ENCODE data around the gene AMD1. TPM values are rescaled to one million over a fixed set of nuclear protein-coding genes. Genes with fewer than 3 reads are reported as not detected.

The AMD1 gene
- total and polyA plus RNA-seq, 10 of the 15 experiments (the other 5 are each of a cell fraction or from before 2014, with no cell fraction given) = 58.2 to 116 (median 79.3) TPM

DNA sequence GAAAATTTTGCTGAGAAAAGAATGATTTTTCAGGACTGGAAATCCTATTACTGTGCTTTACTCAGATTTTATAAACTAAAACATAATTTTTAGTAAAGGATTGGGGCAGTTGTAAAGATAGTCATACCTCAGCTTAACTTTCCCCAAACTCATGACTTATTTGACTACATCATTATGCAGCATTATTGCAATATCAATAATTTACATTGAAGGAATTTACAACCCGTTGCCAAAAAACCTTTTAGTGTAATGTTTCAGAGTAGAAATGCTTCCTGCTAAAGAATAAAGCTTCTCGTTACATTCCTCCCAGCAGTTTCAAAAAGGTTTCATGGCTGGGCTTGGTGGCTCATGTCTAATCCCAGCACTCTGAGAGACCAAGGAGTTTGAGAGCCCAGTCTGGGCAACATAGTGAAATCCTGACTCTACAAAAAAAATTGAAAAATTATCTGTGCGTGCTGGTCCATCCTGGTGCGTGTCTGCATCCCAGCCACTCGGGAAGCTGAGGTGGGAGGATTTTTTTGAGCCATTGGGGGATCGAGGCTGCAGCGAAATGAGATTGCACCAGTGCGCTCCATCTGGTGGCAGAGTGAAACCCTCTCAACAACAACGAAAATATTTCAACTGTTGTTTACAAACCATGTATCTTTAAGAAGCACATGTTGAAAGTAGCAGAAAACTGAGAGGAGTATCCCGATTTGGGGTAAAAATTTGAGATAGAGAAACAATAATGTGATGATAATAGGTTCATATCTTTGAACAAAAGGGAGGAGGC lies 4.4 kb downstream of the AMD1 start (continued):
- TF ChIP-seq, protein P1, sequence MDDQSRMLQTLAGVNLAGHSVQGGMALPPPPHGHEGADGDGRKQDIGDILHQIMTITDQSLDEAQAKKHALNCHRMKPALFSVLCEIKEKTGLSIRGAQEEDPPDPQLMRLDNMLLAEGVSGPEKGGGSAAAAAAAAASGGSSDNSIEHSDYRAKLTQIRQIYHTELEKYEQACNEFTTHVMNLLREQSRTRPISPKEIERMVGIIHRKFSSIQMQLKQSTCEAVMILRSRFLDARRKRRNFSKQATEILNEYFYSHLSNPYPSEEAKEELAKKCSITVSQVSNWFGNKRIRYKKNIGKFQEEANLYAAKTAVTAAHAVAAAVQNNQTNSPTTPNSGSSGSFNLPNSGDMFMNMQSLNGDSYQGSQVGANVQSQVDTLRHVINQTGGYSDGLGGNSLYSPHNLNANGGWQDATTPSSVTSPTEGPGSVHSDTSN (IDR thresholded peaks at IDR 0.05; ENCODE audit: insufficient replicate concordance, low read depth, low read length) = no peak
- TF ChIP-seq, protein P2, sequence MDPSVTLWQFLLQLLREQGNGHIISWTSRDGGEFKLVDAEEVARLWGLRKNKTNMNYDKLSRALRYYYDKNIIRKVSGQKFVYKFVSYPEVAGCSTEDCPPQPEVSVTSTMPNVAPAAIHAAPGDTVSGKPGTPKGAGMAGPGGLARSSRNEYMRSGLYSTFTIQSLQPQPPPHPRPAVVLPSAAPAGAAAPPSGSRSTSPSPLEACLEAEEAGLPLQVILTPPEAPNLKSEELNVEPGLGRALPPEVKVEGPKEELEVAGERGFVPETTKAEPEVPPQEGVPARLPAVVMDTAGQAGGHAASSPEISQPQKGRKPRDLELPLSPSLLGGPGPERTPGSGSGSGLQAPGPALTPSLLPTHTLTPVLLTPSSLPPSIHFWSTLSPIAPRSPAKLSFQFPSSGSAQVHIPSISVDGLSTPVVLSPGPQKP (IDR thresholded peaks at IDR 0.05; ENCODE audit: low read depth, low read length) = no peak
- no peak for TF ChIP-seq CEBPB (IDR thresholded peaks at IDR 0.05; ENCODE audit: borderline replicate concordance in 1 of 2, low read depth in 2 of 2, low read length in 2 of 2)
- no peak for TF ChIP-seq SREBF1 (IDR thresholded peaks at IDR 0.05; ENCODE audit: low read length)
- TF ChIP-seq, protein P3, sequence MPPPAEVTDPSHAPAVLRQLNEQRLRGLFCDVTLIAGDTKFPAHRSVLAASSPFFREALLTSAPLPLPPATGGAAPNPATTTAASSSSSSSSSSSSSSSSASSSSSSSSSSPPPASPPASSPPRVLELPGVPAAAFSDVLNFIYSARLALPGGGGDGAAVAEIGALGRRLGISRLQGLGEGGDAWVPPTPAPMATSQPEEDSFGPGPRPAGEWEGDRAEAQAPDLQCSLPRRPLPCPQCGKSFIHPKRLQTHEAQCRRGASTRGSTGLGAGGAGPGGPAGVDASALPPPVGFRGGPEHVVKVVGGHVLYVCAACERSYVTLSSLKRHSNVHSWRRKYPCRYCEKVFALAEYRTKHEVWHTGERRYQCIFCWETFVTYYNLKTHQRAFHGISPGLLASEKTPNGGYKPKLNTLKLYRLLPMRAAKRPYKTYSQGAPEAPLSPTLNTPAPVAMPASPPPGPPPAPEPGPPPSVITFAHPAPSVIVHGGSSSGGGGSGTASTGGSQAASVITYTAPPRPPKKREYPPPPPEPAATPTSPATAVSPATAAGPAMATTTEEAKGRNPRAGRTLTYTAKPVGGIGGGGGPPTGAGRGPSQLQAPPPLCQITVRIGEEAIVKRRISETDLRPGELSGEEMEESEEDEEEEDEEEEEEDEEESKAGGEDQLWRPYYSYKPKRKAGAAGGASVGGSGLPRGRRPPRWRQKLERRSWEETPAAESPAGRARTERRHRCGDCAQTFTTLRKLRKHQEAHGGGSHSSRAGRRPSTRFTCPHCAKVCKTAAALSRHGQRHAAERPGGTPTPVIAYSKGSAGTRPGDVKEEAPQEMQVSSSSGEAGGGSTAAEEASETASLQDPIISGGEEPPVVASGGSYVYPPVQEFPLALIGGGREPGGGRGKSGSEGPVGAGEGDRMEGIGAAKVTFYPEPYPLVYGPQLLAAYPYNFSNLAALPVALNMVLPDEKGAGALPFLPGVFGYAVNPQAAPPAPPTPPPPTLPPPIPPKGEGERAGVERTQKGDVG (CRISPR knock-in tag; IDR thresholded peaks at IDR 0.05) = no peak
- TF ChIP-seq BMI1 (IDR thresholded peaks at IDR 0.05; ENCODE audit: borderline replicate concordance) = no peak
- no peak for TF ChIP-seq NFXL1 (IDR thresholded peaks at IDR 0.05; ENCODE audit: borderline replicate concordance)
- 0 out of 2 replicates have a peak, but pooled peaks have one; percentile 36 for TF ChIP-seq ZBED1 (IDR thresholded peaks at IDR 0.05; ENCODE audit: borderline replicate concordance)
- TF ChIP-seq, protein P4, sequence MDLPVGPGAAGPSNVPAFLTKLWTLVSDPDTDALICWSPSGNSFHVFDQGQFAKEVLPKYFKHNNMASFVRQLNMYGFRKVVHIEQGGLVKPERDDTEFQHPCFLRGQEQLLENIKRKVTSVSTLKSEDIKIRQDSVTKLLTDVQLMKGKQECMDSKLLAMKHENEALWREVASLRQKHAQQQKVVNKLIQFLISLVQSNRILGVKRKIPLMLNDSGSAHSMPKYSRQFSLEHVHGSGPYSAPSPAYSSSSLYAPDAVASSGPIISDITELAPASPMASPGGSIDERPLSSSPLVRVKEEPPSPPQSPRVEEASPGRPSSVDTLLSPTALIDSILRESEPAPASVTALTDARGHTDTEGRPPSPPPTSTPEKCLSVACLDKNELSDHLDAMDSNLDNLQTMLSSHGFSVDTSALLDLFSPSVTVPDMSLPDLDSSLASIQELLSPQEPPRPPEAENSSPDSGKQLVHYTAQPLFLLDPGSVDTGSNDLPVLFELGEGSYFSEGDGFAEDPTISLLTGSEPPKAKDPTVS (IDR thresholded peaks at IDR 0.05; ENCODE audit: low read depth, low read length) = no peak
- TF ChIP-seq HCFC1 (IDR thresholded peaks at IDR 0.05; ENCODE audit: low read length) = no peak
- TF ChIP-seq, protein P5, sequence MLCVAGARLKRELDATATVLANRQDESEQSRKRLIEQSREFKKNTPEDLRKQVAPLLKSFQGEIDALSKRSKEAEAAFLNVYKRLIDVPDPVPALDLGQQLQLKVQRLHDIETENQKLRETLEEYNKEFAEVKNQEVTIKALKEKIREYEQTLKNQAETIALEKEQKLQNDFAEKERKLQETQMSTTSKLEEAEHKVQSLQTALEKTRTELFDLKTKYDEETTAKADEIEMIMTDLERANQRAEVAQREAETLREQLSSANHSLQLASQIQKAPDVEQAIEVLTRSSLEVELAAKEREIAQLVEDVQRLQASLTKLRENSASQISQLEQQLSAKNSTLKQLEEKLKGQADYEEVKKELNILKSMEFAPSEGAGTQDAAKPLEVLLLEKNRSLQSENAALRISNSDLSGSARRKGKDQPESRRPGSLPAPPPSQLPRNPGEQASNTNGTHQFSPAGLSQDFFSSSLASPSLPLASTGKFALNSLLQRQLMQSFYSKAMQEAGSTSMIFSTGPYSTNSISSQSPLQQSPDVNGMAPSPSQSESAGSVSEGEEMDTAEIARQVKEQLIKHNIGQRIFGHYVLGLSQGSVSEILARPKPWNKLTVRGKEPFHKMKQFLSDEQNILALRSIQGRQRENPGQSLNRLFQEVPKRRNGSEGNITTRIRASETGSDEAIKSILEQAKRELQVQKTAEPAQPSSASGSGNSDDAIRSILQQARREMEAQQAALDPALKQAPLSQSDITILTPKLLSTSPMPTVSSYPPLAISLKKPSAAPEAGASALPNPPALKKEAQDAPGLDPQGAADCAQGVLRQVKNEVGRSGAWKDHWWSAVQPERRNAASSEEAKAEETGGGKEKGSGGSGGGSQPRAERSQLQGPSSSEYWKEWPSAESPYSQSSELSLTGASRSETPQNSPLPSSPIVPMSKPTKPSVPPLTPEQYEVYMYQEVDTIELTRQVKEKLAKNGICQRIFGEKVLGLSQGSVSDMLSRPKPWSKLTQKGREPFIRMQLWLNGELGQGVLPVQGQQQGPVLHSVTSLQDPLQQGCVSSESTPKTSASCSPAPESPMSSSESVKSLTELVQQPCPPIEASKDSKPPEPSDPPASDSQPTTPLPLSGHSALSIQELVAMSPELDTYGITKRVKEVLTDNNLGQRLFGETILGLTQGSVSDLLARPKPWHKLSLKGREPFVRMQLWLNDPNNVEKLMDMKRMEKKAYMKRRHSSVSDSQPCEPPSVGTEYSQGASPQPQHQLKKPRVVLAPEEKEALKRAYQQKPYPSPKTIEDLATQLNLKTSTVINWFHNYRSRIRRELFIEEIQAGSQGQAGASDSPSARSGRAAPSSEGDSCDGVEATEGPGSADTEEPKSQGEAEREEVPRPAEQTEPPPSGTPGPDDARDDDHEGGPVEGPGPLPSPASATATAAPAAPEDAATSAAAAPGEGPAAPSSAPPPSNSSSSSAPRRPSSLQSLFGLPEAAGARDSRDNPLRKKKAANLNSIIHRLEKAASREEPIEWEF (IDR thresholded peaks at IDR 0.05; ENCODE audit: insufficient replicate concordance, low read depth, low read length) = no peak
- TF ChIP-seq TBL1XR1 (IDR thresholded peaks at IDR 0.05; ENCODE audit: low read depth, low read length) = no peak
- TF ChIP-seq, protein P6, sequence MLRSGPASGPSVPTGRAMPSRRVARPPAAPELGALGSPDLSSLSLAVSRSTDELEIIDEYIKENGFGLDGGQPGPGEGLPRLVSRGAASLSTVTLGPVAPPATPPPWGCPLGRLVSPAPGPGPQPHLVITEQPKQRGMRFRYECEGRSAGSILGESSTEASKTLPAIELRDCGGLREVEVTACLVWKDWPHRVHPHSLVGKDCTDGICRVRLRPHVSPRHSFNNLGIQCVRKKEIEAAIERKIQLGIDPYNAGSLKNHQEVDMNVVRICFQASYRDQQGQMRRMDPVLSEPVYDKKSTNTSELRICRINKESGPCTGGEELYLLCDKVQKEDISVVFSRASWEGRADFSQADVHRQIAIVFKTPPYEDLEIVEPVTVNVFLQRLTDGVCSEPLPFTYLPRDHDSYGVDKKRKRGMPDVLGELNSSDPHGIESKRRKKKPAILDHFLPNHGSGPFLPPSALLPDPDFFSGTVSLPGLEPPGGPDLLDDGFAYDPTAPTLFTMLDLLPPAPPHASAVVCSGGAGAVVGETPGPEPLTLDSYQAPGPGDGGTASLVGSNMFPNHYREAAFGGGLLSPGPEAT (IDR thresholded peaks at IDR 0.05; ENCODE audit: low read depth) = no peak
- TF ChIP-seq BHLHE40 (IDR thresholded peaks at IDR 0.05; ENCODE audit: borderline replicate concordance in 1 of 2, low read depth in 2 of 2, low read length in 1 of 2) = no peak

Measured in GM12878 (cell line).